ENCODE results near the gene FAM180A. TPM values are rescaled to one million over a fixed set of nuclear protein-coding genes. Genes with fewer than 3 reads are reported as not detected.
A peak's percentile ranks its signal among the peaks of the same experiment; 100 is the strongest.
"Not testable (repeated sequence)": the region's sequence is repeated elsewhere in the genome, so short reads cannot be mapped to it uniquely, and the experiment has no call there.

The FAM180A gene
- polyA plus RNA-seq, 1 experiment = 5.5 TPM

DNA sequence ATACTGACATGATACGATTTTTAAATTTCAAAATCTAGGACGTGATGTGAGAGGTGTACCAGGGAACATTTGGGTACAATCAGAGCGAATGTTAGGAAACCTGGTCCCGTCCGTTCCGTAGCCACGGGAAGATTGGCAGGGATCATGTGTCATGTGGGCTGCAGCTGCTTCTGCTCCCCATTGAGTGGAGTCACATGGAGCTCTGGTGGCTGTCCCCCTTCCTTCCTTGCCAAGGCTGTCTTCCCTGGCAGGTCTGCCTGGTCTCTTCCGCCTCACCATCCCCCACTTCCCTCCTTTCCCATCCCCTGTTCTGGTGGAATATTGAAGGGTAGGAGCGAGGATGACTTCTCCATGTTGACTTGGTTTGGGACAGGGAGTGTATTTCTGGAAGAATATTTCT, 33.8 kb upstream of the FAM180A start:
- H3K4me3 ChIP-seq (ENCODE audit: low read depth, low read length) = no peak overlapping the region
- ChIA-PET CTCF (no interaction called here), POLR2A (no interaction called here)
- no peak overlapping the region for H3K27ac ChIP-seq (ENCODE audit: low read depth, low read length)
- TF ChIP-seq, protein P1, sequence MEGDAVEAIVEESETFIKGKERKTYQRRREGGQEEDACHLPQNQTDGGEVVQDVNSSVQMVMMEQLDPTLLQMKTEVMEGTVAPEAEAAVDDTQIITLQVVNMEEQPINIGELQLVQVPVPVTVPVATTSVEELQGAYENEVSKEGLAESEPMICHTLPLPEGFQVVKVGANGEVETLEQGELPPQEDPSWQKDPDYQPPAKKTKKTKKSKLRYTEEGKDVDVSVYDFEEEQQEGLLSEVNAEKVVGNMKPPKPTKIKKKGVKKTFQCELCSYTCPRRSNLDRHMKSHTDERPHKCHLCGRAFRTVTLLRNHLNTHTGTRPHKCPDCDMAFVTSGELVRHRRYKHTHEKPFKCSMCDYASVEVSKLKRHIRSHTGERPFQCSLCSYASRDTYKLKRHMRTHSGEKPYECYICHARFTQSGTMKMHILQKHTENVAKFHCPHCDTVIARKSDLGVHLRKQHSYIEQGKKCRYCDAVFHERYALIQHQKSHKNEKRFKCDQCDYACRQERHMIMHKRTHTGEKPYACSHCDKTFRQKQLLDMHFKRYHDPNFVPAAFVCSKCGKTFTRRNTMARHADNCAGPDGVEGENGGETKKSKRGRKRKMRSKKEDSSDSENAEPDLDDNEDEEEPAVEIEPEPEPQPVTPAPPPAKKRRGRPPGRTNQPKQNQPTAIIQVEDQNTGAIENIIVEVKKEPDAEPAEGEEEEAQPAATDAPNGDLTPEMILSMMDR (IDR thresholded peaks at IDR 0.05; ENCODE audit: low read depth, low read length) = no peak
- no peak for DNase-seq (ENCODE audit: low read depth, low spot score)
- H3K9me3 ChIP-seq (ENCODE audit: control insufficient read depth, insufficient read depth, low read length) = no peaks in the 10 kb centered on the region
- H3K27me3 ChIP-seq (ENCODE audit: control insufficient read depth, insufficient read depth, low read length) = peaks cover 7% of the 10 kb centered on the region

DNA sequence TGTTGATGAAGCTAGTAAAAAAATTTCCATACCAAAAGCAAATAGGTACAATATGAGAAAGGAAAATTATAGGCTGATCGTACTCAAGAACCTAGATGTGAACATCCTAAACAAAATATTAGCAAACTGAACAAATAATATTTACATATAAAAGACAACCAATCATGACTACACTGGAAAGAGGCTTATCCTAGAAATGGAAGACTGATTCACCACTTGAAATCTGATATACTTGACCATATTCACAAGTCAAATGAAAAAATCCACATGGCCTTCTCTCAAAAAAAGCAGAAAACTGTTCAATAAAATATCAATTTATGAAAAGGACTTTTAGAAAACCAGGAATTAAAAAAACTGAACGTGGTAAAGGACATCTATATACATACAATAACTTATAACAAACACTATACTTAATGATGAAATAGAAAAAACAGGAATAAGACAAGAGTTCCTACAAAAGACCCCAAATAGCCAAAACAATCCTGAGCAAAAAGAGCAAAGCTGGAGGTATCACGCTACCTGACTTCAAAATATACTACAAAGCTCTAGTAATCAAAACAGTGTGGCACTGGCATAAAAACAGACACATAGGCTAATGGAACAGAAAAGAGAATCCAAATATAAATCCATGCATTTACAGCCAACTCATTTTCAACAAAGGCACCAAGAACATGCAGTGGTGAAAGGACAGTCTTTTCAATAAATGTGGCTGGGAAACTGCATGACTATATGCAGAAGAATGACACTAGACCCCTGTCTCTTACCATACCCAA, 29.2 kb upstream of the FAM180A start:
- no peaks in the 10 kb centered on the region for H3K27me3 ChIP-seq (ENCODE audit: control insufficient read depth, insufficient read depth, low read length)
- ChIA-PET POLR2A (no interaction called here), CTCF (interaction anchor here (1.0 kb wide), 1 partner anchor 23 kb away, joined by 3 read pairs; no protein-coding TSS in a partner anchor)
- DNase-seq (ENCODE audit: low read depth, low spot score) = no peak
- H3K27ac ChIP-seq (ENCODE audit: low read depth, low read length) = no peak overlapping the region
- no peaks in the 10 kb centered on the region for H3K9me3 ChIP-seq (ENCODE audit: control insufficient read depth, insufficient read depth, low read length)
- no peak overlapping the region for H3K4me3 ChIP-seq (ENCODE audit: low read depth, low read length)
- TF ChIP-seq, protein P1 (IDR thresholded peaks at IDR 0.05; ENCODE audit: low read depth, low read length) = no peak

DNA sequence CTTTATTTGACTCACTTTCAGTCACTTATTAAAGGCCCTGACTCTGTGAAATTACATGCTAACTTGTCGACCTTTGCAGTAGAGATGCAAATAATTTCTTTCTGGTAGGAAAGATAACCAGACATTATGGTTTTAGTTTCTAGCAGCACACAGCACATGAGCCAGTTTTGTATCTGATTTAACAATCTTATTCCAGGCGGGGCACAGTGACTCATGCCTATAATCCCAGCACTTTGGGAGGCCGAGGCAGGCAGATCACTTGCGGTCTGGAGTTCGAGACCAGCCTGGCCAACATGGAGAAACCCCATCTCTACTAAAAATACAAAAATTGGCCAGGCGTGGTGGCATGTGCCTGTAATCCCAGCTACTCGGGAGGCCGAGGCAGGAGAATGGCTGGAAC, 27.3 kb upstream of the FAM180A start:
- H3K9me3 ChIP-seq (ENCODE audit: control insufficient read depth, insufficient read depth, low read length); DNase-seq (ENCODE audit: low read depth, low spot score); H3K27me3 ChIP-seq (ENCODE audit: control insufficient read depth, insufficient read depth, low read length); H3K4me3 ChIP-seq (ENCODE audit: low read depth, low read length); CTCF ChIA-PET; POLR2A ChIA-PET; H3K27ac ChIP-seq (ENCODE audit: low read depth, low read length): not testable (repeated sequence)

DNA sequence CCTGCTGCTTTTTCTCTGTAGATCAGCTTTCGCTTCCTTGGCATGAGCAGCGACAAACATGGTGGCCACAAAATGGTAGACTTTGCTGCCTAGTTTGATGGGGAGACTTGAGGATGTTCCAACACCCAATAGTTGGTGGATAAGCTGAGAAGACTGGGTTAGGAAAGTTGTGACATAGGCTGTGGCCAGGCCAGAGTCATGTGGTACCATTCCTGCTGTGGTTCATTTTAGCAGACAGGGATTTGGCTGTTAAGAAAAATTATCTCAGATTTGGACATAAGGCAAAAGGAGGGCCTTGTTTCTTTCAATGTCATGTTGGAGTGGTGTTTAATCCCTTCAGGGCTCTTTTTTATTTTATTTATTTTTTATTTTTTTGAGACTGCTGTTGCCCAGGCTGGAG, 26.6 kb upstream of the FAM180A start:
- TF ChIP-seq, protein P1 (IDR thresholded peaks at IDR 0.05; ENCODE audit: low read depth, low read length) = no peak
- ChIA-PET CTCF (interaction anchor here (0.5 kb wide), 1 partner anchor 1259 kb away, joined by 3 read pairs; no protein-coding TSS in a partner anchor), POLR2A (no interaction called here)
- no peaks in the 10 kb centered on the region for H3K9me3 ChIP-seq (ENCODE audit: control insufficient read depth, insufficient read depth, low read length)
- H3K4me3 ChIP-seq (ENCODE audit: low read depth, low read length) = no peak overlapping the region
- no peak overlapping the region for H3K27ac ChIP-seq (ENCODE audit: low read depth, low read length)
- no peak for DNase-seq (ENCODE audit: low read depth, low spot score)
- no peaks in the 10 kb centered on the region for H3K27me3 ChIP-seq (ENCODE audit: control insufficient read depth, insufficient read depth, low read length)

DNA sequence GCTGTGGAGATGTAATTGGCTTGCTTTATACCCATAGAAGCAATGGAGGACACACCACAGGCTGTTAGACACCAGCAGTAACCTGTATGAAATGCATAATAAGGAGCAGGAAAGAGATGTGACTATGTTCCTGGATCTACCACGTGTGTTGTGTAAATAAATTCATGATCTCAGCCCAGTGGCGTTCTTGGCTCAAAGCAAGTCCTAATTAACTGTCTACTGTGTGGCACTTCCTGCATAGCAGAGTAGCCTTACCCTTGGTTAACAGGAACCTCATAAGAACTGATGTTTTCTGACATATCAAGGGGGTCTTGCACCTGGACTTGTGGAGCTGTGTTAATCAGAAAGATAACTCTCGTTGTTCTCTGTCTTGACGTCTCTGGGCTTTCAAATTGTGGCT, 25.7 kb upstream of the FAM180A start:
- Histone ChIP-seq H3K27ac (ENCODE audit: low read depth, low read length) (no peak overlapping the region), H3K9me3 (ENCODE audit: control insufficient read depth, insufficient read depth, low read length) (no peaks in the 10 kb centered on the region), H3K4me3 (ENCODE audit: low read depth, low read length) (no peak overlapping the region), H3K27me3 (ENCODE audit: control insufficient read depth, insufficient read depth, low read length) (no peaks in the 10 kb centered on the region)
- CTCF ChIA-PET = interaction anchor here (1.5 kb wide), 1 partner anchor 27 kb away, joined by 6 read pairs; no protein-coding TSS in a partner anchor
- peak; percentile 29 for DNase-seq (ENCODE audit: low read depth, low spot score)
- TF ChIP-seq, protein P1 (IDR thresholded peaks at IDR 0.05; ENCODE audit: low read depth, low read length) = no peak
- POLR2A ChIA-PET = interaction anchor here (0.6 kb wide), 1 partner anchor 1149 kb away, joined by 3 read pairs; no protein-coding TSS in a partner anchor
